NK-92 (cell line): ENCODE measurements around the gene ATP13A3.

Experiments
- DNase-seq: peaks from one replicate; lab custom pipeline; 2025; ENCODE audit not compliant: unreplicated experiment; lab: John Stamatoyannopoulos, UW

Gene ATP13A3

DNA sequence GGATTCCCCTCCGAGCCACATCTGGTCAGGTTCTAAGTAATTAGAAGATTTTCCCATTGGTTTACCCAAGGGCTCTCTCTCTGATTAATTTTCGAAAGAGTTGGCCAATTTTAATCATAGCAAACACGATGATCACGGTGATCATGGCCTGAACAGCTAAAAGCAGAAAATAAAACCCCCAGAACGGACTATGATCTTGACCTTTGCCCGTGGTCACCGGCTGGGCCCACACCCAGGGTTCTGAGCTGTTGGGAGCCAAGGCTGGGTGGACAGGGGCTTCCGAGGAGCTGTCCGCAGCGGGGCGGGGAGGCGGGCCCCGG is 90.3 kb downstream of the ATP13A3 start:
- no peak for DNase-seq

DNA sequence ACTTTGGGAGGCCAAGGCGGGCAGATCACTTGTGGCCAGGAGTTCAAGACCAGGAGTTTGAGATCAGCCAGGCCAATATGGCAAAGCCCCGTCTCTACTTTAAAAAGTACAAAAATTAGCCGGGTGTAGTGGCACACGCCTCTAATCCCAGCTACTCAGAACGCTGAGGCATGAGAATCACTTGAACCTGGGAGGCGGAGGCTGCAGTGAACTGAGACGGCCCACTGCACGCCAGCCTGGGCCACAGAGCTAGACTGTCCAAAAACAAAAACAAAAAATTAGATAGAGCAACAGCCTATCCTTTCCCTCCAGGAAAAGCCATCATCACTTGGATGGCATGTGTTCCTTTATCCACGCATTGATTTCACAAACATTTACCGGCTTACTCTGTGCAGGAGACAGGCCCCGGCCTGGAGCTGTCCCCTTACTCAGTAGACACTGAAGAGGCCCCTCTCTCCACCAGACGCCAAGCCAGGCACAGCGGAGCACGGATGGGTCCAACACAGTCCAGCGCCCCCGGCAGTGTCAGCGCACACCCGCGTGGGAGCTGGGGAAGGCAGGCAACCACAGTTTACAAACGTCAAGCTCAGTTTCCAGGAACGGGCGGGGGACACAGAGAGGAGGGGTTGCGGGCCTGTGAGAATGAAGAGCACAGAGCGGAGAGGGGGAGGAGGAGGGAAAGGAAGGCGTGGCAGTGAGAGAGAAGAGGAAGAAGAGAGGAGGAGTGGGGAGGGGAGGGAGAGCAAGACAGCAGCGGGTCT is 90.8 kb downstream of the ATP13A3 start:
- no peak for DNase-seq

DNA sequence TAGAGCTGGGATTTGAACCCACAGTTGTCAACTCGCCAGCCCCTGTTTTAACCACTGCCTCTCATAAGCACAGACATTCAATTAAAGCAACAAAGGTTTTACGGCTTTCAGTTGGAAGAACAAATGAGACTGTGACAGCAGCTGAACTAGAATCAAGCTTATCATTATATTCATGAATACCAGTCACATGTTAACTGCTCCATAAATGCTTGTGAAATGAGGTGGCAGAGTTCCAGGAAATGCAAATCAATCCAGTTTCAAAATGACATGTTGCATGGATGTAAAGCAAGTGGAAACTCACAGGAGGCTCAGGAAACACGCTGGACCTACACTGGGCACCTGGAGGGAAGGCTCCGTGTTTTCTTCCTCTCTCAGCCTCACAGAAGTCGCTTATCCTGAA is 91.6 kb downstream of the ATP13A3 start:
- DNase-seq: no peak

DNA sequence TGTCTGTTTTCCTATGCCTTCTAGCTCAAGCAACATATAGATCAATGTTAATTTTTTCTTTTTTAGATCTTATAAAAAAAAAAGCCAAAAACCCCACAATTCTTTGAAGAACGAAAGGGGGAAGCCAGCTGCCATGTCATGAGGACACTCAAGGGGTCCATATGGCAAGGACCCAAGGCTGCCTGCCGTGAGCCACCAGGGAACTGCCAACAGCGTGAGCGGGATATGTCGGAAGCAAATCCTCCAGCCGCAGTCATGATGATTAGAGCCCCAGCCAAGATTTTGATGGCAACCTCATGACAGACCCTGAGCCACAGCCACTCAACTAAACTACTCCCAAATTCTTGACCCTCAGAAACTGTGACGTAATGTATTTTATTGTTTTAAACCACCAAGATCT is 94.2 kb downstream of the ATP13A3 start:
- DNase-seq: no peak

DNA sequence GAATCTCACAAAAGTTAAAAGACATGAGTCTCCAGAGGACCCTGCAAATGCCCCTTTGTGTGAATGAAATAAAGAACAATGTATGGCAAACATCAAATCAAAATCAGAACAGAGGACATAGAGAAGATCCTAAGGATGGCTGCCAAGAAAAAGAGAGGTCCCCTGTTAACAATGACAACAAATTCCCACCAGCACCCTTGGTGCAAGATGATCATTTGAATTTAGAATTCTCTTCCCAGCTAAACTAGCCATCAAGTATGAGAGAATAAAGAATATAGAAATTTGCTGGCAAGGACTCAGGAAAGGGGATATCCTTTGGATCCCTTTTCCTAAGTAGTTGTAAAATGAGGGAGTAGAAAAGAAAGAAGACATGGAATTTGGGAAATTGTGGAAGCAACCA is 96.0 kb downstream of the ATP13A3 start:
- DNase-seq: no peak

DNA sequence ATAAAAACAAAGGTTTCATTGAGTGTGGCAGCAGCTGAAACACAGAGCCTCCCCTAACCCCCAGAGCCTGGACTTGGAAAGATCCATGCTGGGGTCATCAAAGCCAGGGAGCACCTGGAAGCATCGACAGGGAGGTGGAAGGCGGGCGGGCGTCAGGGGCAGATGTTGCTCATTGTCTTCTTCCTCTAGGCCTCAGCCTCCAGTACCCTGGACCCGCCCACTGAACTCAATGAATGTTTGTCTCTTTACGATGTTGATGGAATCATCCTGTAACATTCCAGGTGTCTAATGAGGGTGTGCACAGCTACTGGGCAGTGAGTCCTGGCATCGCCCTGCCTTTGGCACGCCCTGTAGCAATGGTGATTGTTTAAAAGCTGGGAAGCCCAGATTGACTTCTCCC is 97.5 kb downstream of the ATP13A3 start:
- DNase-seq: no peak

DNA sequence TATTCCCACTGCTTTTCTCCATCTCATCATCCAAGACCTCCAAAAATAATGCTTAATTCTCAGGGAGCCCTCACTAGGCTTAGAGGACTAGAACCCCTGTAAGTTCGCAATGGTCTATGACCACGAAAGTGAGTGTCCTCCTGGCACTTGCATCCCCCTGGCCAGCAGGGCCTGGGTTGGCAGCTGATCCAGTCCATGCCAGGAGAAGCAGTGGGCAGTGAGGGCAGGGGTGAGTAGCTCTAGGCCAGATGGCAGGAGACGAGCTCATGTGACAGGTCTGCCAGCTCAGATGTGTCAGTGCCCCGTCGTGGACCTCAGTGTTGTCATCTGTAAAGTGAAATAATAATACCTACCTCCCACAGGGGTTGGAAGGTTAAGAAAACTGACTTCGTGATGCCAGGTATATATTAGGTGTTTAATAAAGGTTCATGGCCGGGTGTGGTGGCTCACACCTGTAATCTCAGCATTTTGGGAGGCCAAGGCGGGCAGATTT is 98.8 kb downstream of the ATP13A3 start:
- DNase-seq: no peak

DNA sequence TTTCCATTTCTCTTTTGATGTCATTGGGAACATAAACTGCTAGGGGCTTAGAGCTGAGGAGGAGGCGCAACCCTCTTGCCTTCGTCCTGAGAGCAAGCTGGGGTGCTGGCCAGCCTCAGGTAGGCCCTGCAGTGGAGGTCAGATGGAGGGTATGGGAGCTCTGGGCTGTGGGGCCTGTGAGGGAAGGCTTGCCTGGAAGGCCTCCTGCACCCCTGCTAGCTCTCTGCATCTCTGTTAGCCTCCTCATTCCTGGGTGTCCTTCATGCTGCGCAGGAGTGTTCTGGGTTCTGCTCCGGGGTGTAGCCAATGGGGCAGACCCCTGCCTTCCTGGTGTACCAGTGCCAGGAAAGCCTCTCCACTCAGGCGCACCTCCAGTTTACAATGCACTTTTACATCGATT is 99.5 kb downstream of the ATP13A3 start:
- no peak for DNase-seq

DNA sequence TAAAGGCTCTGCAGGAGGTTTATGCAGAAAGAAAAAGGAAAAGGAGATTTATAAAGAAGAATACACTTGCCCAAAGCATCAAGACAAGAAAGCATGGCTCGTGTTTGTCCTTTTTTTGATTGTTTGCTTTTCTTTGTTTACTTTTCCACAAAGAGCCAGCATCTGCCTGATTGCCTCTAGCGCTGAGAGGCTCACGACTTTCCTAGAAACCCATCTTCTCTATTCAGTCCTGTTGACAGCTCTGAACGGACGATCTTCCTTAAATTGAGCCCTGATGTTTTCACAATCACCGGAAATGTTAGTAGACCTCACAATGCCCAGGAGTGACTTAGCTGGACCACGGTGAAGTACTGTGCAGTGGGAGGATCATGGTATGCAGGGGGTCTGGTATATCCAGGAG is 100.2 kb downstream of the ATP13A3 start:
- no peak for DNase-seq

DNA sequence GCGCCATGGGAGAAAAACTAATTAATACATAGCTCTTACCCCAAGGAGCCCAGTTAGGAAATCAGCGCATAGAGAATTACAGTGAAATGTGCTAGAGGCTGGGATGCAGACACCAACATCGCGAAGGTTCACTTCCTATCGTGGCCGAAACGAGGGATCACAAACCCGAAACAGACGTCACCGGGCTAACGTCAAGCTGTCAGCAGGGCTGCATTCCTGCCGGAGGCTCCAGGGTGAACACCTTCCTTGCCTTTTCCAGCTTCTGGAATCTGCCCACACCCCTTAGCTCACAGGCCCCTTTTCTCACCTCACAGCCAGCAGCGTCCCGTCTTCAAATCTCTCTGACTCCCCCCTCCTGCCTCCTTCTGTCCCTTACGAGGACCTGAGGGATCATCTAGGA is 100.7 kb downstream of the ATP13A3 start:
- DNase-seq: no peak

DNA sequence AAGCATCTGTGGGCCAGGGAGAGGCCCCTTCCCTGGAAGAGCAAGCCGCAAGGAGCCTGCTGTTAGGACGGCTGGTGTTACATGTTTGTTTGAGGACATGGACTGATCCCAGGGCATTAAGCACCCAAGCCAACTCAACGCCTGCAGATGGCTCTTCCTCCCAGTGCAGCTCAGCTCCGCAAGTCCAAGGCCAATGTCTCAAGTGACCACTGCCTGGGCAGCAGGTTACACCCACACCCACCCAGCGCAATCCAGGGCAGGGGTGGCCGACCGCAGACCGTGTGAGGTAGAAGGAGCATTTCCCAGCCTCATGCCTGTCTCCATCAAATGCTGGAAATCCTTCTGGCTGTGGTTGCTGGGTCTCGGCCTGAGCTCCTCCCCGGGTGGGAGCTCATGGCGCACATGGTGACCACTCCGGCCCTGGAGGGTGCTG is 102.2 kb downstream of the ATP13A3 start:
- DNase-seq: no peak

DNA sequence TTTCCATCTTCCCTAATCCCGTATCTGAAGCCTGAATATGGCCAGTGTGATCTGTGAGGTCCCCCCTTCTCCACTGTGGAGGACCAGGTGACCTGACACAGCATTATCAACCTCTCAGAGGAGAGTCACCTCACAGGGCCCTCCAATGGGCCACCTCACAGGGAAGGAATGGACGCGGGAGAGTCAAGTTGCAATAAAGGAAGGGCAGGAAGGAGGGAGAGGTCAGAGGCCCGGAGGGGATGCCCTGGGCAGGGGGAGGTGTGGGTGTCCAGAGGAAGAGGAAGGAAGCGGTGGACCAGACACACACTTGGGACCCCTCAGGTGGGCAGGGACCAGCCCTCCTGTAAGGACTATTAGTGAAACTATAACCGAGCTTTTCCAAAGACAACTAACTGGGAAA is 102.6 kb downstream of the ATP13A3 start:
- no peak for DNase-seq

DNA sequence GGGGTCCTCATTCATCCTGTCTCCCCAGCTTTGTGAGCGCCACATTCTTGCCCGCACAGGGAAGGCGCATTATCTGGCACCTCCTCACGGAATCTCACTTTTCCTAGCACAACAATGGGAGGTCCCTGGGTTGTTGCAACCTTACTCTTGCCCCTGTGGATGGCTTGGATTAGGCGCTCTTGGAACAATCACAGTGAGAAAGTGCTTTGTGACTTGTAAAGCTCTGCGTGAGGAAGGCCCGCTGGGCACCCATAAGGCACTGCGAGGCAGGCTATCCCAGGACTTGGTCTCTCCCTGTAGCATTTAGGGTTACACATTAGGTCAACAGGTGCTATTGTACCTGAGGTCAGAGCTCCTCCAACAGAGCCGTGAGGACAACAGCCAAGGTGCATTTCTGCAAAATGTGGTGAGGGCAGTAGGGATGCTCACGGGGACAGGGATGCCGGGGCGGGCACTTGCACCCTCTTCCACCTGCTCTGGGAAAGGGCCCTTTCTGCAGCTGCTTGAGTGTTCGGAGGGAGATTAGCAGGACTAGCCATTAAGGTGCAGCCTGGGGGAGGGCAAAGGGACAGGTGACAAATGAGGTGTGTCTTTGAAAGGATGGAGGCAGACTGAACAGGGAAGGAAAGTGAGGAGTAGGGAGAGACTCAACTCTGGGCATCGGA is 103.4 kb downstream of the ATP13A3 start:
- DNase-seq: no peak

DNA sequence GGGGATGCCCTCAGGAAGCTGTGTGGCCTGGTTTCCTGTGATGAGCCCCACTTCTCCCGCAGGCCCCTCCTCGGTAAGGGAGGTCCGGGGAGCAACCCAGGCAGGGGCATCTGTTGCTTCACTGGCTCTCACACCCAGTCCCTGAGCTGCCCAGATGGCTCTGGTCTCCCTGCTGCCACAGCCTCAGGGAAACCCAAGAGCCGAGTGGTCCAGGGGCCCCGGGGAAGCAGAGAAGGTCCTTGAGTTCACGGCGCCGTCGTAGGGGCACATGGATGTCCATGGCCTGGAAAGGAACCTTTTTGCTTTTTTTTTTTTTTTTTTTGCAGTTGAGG is 103.9 kb downstream of the ATP13A3 start:
- DNase-seq: no peak

DNA sequence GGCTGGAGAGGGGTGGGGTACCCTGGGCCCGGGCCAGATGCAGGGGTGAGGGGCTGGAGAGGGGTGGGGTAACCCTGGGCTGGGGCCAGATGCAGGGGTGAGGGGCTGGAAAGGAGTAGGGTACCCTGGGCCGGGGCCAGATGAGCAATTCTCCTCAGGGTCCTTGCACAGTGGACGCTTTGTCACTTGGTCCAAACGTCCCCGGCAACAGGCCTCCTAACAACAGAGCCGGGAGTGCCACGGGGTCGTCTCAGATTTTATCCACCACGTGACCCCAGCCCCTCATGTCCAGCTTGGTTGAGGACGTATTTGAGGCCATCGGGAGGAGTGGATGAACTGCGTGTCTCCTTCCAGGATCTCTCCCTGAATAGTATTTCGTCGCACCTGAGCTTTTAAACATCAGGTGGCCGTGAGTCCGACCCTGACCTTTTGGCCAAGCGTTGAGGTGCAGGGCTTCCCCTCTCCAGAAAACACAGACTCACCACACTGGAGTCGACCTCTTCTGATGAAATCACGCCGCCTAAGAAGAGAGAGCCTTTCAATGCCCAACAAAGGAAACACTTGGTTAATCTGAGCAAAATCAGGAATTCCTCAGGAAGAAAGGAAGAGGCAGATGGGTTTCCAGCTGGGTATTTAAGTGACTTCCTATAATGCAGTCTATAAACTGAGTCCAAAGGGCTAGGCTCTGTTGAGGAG is 104.5 kb downstream of the ATP13A3 start:
- DNase-seq: no peak

DNA sequence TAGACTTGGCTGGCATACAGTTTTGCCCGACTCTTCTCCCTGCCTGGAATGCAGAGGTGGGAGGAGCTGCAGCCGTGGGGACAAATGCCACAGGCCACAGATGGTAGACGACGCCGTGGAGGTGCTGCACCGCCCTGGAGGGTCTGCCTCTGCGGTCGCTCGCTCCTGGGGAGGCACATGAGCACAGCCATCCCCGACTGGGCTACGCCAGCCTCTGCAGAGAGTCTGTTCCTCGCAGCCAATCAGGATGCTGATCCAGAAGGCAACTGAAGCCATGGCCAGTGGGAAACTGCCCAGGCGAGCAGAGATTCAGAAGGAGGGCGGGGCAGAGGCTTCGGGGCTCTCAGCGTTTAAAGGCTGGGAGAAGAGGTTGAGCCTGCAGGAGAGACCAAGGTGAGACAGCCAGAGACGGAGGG is 105.3 kb downstream of the ATP13A3 start:
- no peak for DNase-seq

DNA sequence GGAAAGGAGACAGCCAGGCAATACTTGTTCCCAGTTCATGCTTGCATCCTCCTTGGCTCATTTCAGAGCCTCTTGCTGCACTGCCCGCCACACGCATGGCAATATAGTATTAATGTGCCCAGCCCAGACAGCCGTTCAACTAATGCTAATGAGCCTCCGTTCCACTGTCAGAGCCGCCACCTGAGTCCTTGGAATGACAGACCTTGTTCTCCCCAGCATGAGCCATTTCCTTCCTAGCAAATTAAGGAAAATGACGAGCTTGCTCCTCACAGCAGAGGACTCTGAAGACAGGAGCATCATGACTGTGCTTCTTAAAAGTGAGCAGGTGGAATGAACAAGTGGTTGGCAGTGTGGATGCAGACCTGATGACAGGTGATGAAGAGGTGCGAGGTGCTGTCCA is 106.5 kb downstream of the ATP13A3 start:
- no peak for DNase-seq

DNA sequence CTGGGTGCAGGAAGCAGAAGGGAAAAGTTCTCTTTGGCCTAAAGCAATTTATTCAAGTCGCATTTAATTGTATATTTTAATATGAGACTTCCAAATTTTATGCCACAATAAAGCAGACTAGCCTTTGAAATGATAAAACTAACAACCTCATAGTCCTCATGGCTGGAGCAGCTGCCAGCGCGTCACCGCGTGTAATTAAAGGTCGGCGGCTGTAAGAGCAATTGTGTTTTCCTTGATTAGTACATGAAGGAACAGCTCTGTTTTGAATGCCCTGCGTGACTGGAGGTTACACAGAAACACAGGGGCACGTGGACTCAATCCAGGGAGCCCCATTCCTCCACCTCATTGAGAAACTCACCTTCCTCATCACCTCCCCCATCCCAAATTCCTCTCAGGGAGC is 107.2 kb downstream of the ATP13A3 start:
- no peak for DNase-seq

DNA sequence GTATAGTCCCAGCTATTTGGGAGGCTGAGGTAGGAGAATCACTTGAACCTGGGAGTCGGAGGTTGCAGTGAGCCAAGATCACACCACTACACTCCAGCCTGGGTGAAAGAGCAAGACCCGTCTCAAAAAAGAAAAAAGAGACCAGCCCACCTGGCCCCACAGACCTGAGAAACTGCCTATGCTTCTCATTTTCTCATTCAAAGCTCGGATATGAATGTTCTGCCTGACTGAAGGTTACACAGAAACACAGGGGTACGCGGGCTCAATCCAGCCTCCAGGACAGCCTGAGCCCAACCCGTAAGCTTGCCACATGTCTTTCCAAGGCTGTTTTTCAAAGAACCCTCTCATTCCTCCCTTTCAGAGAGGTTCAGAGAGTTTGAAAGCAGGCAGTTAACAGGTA is 107.6 kb downstream of the ATP13A3 start:
- DNase-seq: no peak

DNA sequence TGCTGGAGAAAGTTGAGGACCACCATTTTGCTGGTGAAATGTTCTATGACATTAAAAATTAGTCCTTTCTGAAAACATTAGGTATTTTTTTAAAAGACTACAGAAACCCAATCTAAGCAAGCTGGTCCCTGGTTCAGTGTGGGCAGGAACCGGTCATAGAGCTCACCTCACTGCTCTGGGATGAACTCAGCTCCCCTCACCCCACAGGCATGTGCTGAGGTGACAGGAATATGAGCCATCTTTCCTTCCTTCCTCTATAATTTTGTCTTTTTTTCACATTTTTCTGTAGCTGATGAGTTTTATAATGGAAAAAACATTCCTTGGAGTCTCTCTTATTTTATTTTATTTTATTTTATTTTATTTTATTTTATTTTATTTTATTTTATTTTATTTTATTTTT is 109.1 kb downstream of the ATP13A3 start:
- DNase-seq: no peak

DNA sequence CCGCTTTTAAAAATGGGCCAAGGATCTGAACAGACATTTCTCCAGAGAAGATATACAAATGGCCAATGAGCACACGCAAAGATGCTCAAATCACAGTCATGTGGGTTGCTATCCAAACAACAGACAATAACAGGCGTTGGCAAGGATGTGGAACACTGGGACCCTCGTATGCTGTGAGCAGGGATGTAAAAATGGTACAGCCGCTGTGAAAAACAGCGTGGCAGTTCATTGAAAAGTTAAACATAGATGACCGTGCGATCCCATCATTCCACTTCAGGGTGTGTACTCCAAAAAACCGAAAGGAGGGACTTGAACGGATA is 110.6 kb downstream of the ATP13A3 start:
- no peak for DNase-seq

DNA sequence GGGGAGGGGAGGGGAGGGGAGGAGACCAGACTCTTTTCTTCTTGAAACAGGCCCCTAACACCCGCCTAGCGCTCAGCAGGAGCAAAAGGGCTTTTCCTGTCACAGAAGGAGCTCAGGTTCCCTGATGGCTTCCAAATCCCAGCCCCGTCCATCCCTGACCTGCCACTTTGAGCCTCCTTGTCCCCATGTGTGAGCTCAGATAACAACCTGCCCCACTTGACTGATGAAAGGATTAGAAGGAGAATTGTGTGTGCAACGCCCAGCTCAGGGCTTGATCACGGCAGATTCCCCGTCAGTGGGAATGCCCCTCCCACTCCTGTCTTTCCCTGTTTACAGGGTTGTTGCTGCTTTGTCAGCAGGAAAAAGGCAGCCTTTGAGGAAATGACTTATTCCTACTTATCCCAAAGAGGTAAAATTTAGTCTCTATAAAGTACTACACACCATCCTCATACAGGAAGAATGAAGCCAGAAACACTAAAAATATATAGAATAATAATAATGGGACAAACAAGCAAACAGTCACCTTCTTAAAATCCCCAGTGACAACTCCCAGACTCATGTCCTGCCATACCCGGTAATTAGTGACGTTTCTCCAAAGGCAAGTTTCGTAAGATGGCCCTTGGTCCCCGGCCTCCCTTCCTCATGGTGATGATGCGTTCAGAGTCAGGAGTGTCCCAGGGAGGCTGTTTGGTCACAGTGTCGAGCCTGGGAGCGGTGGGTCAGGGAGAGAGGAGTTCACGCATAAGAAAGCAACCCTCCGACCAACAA is 111.1 kb downstream of the ATP13A3 start:
- no peak for DNase-seq
